Hepatocyte (in vitro differentiated cells): Measurements from ENCODE around the gene ARHGAP10.

ENCODE experiments used
- CTCF ChIP-seq: fragments of 200-600 bp; sonication (generic); IDR thresholded peaks from 2 replicates; pipeline ENCODE4 v1.5.1; 2016; ENCODE audit warnings: antibody characterized with exemption, mild to moderate bottlenecking; ENCODE audit not compliant: poor library complexity
- EZH2 ChIP-seq: fragments of 200-600 bp; sonication (generic); IDR thresholded peaks from 2 replicates; pipeline ENCODE4 v1.6.1; 2016; ENCODE audit warnings: antibody characterized with exemption, mild to moderate bottlenecking, borderline replicate concordance
- EZH2phosphoT487 ChIP-seq: fragments of 200-600 bp; sonication (generic); IDR thresholded peaks from one replicate; pipeline ENCODE4 v1.6.1; 2018; ENCODE audit warnings: antibody characterized with exemption, mild to moderate bottlenecking, low read depth, moderate library complexity; ENCODE audit not compliant: unreplicated experiment, severe bottlenecking

- TF ChIP-seq CTCF, result no peak
- no peak for TF ChIP-seq EZH2phosphoT487
- no peak for TF ChIP-seq EZH2
Measured at GRCh38 chr4:148076964-148077363, 345.1 kb downstream of the ARHGAP10 start.
